ENCODE data around the gene WWOX. TPM values are rescaled to one million over a fixed set of nuclear protein-coding genes. Genes with fewer than 3 reads are reported as not detected.

WWOX gene
- polyA plus RNA-seq, 1 donor (not counting 4 experiments of a cell fraction or from before 2014, with no cell fraction given): 5.1 TPM

DNA sequence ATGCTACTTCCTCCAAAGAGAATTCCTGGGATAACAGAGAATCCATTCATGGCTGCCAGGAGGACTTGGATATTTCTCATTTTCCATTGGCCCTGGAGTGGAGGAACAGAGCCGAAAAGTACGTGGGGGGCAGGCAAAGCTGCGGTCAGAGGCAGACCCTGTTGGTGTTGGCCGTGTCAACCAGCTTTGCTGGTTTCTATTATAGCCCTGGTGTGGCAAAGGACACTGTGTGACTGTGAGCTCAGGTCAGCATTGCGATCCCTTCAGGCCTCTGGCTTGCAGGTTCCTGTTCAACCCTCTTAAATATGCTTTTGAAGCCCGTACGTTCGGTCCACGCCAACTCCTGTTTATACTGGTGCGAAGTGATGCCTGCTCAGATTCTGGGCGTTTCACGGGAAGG, 904.9 kb downstream of the WWOX start:
- TF ChIP-seq, protein P1, sequence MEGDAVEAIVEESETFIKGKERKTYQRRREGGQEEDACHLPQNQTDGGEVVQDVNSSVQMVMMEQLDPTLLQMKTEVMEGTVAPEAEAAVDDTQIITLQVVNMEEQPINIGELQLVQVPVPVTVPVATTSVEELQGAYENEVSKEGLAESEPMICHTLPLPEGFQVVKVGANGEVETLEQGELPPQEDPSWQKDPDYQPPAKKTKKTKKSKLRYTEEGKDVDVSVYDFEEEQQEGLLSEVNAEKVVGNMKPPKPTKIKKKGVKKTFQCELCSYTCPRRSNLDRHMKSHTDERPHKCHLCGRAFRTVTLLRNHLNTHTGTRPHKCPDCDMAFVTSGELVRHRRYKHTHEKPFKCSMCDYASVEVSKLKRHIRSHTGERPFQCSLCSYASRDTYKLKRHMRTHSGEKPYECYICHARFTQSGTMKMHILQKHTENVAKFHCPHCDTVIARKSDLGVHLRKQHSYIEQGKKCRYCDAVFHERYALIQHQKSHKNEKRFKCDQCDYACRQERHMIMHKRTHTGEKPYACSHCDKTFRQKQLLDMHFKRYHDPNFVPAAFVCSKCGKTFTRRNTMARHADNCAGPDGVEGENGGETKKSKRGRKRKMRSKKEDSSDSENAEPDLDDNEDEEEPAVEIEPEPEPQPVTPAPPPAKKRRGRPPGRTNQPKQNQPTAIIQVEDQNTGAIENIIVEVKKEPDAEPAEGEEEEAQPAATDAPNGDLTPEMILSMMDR (optimal IDR thresholded peaks at IDR 0.05 in 1 of 3, IDR thresholded peaks at IDR 0.05 in 1 of 3, conservative IDR thresholded peaks at IDR 0.05 in 1 of 3; ENCODE audit: extremely low read depth in 1 of 3, insufficient read depth in 2 of 3, low read length in 3 of 3): no peak
- no peak for TF ChIP-seq EZH2 (IDR thresholded peaks at IDR 0.05; ENCODE audit: low read length)
- Histone ChIP-seq H3K4me2 (ENCODE audit: control insufficient read depth, extremely low read depth, insufficient read depth, low read depth, low read length) (no peak overlapping the region), H3K9ac (ENCODE audit: control insufficient read depth, extremely low read depth, insufficient read depth, low read length) (no peak overlapping the region), H3K9me3 (ENCODE audit: control insufficient read depth, low read depth, low read length) (no peaks in the 10 kb centered on the region), H2AFZ (ENCODE audit: control insufficient read depth, low read length) (no peak overlapping the region), H3K79me2 (ENCODE audit: control insufficient read depth, insufficient read depth, low read length) (no peaks in the 10 kb centered on the region), H3K27me3 (ENCODE audit: control insufficient read depth, extremely low read depth, insufficient read depth, low read length) (peaks cover 3% of the 10 kb centered on the region), H4K20me1 (ENCODE audit: control insufficient read depth, extremely low read depth, insufficient read depth, low read length) (no peaks in the 10 kb centered on the region), H3K4me3 (ENCODE audit: control insufficient read depth in 2 of 3, extremely low read depth in 1 of 3, insufficient read depth in 2 of 3, low read depth in 1 of 3, low read length in 3 of 3) (no peak overlapping the region), H3K36me3 (ENCODE audit: control insufficient read depth in 2 of 2, extremely low read depth in 1 of 2, insufficient read depth in 2 of 2, low read length in 2 of 2) (no peaks in the 10 kb centered on the region), H3K4me1 (ENCODE audit: control insufficient read depth, extremely low read depth, insufficient read depth, low read length) (peaks cover 20% of the 10 kb centered on the region), H3K27ac (ENCODE audit: control insufficient read depth, insufficient read depth, low read length) (no peak overlapping the region), H3K9me1 (ENCODE audit: control insufficient read depth, extremely low read depth, insufficient read depth, low read length) (no peaks in the 10 kb centered on the region)
- no peak for FAIRE-seq
- dilution Hi-C loops (cut with MboI; ENCODE audit: extremely low pct_ligation_motif_present, low sequenced_read_pairs): no loop called here
- no peak for DNase-seq (ENCODE audit: low read depth, low spot score)

DNA sequence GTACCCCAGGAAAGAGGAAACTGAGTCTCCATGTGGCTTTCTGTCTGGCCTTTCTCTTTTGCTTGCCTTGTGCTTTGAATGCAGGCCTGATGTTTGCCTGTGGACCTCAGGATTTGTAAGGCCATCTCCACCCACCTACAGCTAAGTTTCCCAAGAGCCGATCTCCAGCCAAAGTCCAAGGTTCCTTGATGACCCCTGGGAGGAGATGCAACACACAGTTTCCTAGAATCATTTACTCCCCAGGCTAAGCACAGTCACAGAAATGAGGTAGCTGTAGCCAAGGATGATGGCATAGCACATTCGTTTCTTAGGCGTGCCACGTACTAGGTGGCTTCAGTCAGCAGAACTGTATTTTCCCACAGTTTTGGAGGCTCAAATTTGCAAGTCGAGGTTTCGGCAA, 905.6 kb downstream of the WWOX start:
- H2AFZ ChIP-seq (ENCODE audit: control insufficient read depth, low read length): no peak overlapping the region
- no peak for TF ChIP-seq EZH2 (IDR thresholded peaks at IDR 0.05; ENCODE audit: low read length)
- TF ChIP-seq, protein P1 (optimal IDR thresholded peaks at IDR 0.05 in 1 of 3, IDR thresholded peaks at IDR 0.05 in 1 of 3, conservative IDR thresholded peaks at IDR 0.05 in 1 of 3; ENCODE audit: extremely low read depth in 1 of 3, insufficient read depth in 2 of 3, low read length in 3 of 3): no peak
- H3K36me3 ChIP-seq (ENCODE audit: control insufficient read depth in 2 of 2, extremely low read depth in 1 of 2, insufficient read depth in 2 of 2, low read length in 2 of 2): no peaks in the 10 kb centered on the region
- H3K4me1 ChIP-seq (ENCODE audit: control insufficient read depth, extremely low read depth, insufficient read depth, low read length): peaks cover 21% of the 10 kb centered on the region
- peaks cover under 1% of the 10 kb centered on the region for H3K27me3 ChIP-seq (ENCODE audit: control insufficient read depth, extremely low read depth, insufficient read depth, low read length)
- H3K9ac ChIP-seq (ENCODE audit: control insufficient read depth, extremely low read depth, insufficient read depth, low read length): no peak overlapping the region
- H3K9me1 ChIP-seq (ENCODE audit: control insufficient read depth, extremely low read depth, insufficient read depth, low read length): no peaks in the 10 kb centered on the region
- no peaks in the 10 kb centered on the region for H4K20me1 ChIP-seq (ENCODE audit: control insufficient read depth, extremely low read depth, insufficient read depth, low read length)
- no peaks in the 10 kb centered on the region for H3K9me3 ChIP-seq (ENCODE audit: control insufficient read depth, low read depth, low read length)
- no peak for DNase-seq (ENCODE audit: low read depth, low spot score)
- H3K4me3 ChIP-seq (ENCODE audit: control insufficient read depth in 2 of 3, extremely low read depth in 1 of 3, insufficient read depth in 2 of 3, low read depth in 1 of 3, low read length in 3 of 3): no peak overlapping the region
- no peak overlapping the region for H3K27ac ChIP-seq (ENCODE audit: control insufficient read depth, insufficient read depth, low read length)
- no peak overlapping the region for H3K4me2 ChIP-seq (ENCODE audit: control insufficient read depth, extremely low read depth, insufficient read depth, low read depth, low read length)
- no peaks in the 10 kb centered on the region for H3K79me2 ChIP-seq (ENCODE audit: control insufficient read depth, insufficient read depth, low read length)
- dilution Hi-C loops (cut with MboI; ENCODE audit: extremely low pct_ligation_motif_present, low sequenced_read_pairs): no loop called here
- no peak for FAIRE-seq

All from keratinocyte (primary cell).